Measurements from ENCODE around the gene GPSM1. TPM values are rescaled to one million over a fixed set of nuclear protein-coding genes. Genes with fewer than 3 reads are reported as not detected.

The GPSM1 gene
- total RNA-seq, 1 donor from 2014 or later, result 35.4 TPM

- TF ChIP-seq POLR2A (IDR thresholded peaks at IDR 0.05) (no peak), POLR2AphosphoS5 (IDR thresholded peaks at IDR 0.05; ENCODE audit: insufficient read depth in 1 of 2, low read depth in 1 of 2) (no peak), CTCF (IDR thresholded peaks at IDR 0.05) (no peak)
- intact Hi-C loops (cut with DNase I), result no loop called here
- H3K9me3 ChIP-seq, result no peaks in the 10 kb centered on the region
- no peak for DNase-seq (ENCODE audit: extremely low spot score in 2 of 2)
- no peaks in the 10 kb centered on the region for H3K27me3 ChIP-seq
- H3K27ac ChIP-seq, result no peak overlapping the region
- H3K4me1 ChIP-seq, result peaks cover 18% of the 10 kb centered on the region
- no peak overlapping the region for H3K4me3 ChIP-seq
- H3K36me3 ChIP-seq, result peaks cover 0 to 72% of the 10 kb centered on the region in 2 donors
Measured at GRCh38 chr9:136395345-136396218, 68.2 kb downstream of the GPSM1 start.

- intact Hi-C loops (cut with DNase I), result no loop called here
- Histone ChIP-seq H3K4me3 (no peak overlapping the region), H3K36me3 (peaks cover 0 to 68% of the 10 kb centered on the region in 2 donors), H3K9me3 (no peaks in the 10 kb centered on the region), H3K4me1 (peaks cover 21% of the 10 kb centered on the region), H3K27me3 (no peaks in the 10 kb centered on the region), H3K27ac (no peak overlapping the region)
- no peak for TF ChIP-seq POLR2A (IDR thresholded peaks at IDR 0.05)
- no peak for TF ChIP-seq POLR2AphosphoS5 (IDR thresholded peaks at IDR 0.05; ENCODE audit: insufficient read depth in 1 of 2, low read depth in 1 of 2)
- TF ChIP-seq CTCF (IDR thresholded peaks at IDR 0.05), result no peak
- DNase-seq (ENCODE audit: extremely low spot score in 2 of 2), result no peak
Measured at GRCh38 chr9:136396219-136396515, 68.8 kb downstream of the GPSM1 start.

GRCh38 chr9:136397643-136398042, 70.3 kb downstream of the GPSM1 start:
- TF ChIP-seq POLR2A (IDR thresholded peaks at IDR 0.05), result no peak
- TF ChIP-seq CTCF (IDR thresholded peaks at IDR 0.05), result no peak
- no peak for TF ChIP-seq POLR2AphosphoS5 (IDR thresholded peaks at IDR 0.05; ENCODE audit: insufficient read depth in 1 of 2, low read depth in 1 of 2)
- H3K36me3 ChIP-seq, result peaks cover 0 to 53% of the 10 kb centered on the region in 2 donors

GRCh38 chr9:136398286-136398685, 70.9 kb downstream of the GPSM1 start:
- no peak for TF ChIP-seq POLR2AphosphoS5 (IDR thresholded peaks at IDR 0.05; ENCODE audit: insufficient read depth in 1 of 2, low read depth in 1 of 2)
- no peak for TF ChIP-seq CTCF (IDR thresholded peaks at IDR 0.05)
- no peak for TF ChIP-seq POLR2A (IDR thresholded peaks at IDR 0.05)
- no peaks in the 10 kb centered on the region for H3K9me3 ChIP-seq
- H3K27me3 ChIP-seq, result no peaks in the 10 kb centered on the region
- DNase-seq (ENCODE audit: extremely low spot score in 2 of 2), result no peak
- intact Hi-C loops (cut with DNase I), result no loop called here
- H3K4me3 ChIP-seq, result no peak overlapping the region
- H3K36me3 ChIP-seq, result peaks cover 0 to 47% of the 10 kb centered on the region in 2 donors
- H3K27ac ChIP-seq, result no peak overlapping the region
- peaks cover 21% of the 10 kb centered on the region for H3K4me1 ChIP-seq

More at GRCh38 chr9:136397643-136398042, 70.3 kb downstream of the GPSM1 start:
- DNase-seq (ENCODE audit: extremely low spot score in 2 of 2), result no peak
- Histone ChIP-seq H3K27ac (no peak overlapping the region), H3K4me1 (peaks cover 21% of the 10 kb centered on the region), H3K4me3 (no peak overlapping the region), H3K9me3 (no peaks in the 10 kb centered on the region), H3K27me3 (no peaks in the 10 kb centered on the region)
- intact Hi-C loops (cut with DNase I), result no loop called here
